ENCODE results near the gene ZMYM4.
"Not testable (repeated sequence)": the region's sequence is repeated elsewhere in the genome, so short reads cannot be mapped to it uniquely, and the experiment has no call there.

ZMYM4 gene

DNA sequence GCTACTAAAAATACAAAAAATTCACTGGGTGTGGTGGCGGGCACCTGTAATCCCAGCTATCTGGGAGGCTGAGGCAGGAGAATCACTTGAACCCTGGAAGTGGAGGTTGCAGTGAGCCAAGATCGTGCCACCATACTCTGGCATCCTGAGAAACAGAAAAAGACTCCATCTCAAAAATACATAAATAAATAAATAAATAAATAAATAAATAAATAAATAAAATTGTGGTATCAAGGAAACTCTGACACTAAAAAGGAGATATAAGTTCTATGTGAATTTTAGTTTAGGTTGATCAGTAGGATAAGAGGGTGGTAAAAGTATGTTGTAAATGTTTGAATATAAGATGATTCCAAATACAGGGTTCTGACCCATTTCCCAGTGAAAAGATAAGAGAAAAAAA, 63.1 kb downstream of the ZMYM4 start:
- not testable (repeated sequence) for DNase-seq

GRCh38 chr1:35334485-35334884, 66.0 kb downstream of the ZMYM4 start:
- DNase-seq, result no peak

DNA sequence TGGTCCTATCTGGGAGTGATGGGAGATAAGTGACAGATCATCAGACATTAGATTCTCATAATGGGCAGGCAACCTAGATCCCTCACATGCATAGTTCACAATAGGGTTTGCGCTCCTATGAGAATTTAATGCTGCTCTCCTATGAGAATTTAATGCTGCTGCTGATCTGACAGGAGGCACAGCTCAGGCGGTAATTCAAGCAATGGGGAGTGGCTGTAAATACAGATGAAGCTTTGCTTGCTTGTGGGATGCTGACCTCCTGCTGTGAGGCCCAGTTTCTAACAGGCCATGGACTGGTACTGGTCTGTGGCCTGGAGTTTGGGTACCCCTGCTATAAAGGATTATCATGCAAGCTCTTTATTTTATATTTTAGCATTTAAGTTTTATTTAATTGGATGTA, 72.0 kb downstream of the ZMYM4 start:
- DNase-seq, result no peak

- peak; percentile 7 for DNase-seq
These were observed 77.0 kb downstream of the ZMYM4 start for GRCh38 chr1:35345439-35345981.

DNA sequence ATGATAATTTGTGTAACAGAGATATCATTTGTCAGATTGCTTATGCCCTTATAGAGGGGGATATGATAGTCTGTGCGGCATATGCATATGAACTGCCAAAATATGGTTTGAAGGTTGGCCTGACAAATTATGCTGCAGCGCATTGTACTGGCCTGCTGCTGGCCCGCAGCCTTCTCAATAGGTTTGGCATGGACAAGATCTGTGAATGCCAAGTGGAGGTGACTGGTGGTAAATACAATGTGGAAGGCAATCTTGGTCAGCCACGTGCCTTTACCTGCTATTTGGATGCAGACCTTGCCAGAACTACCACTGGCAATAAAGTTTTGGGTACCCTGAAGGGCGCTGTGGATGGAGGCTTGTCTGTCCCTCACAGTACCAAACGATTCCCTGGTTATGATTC, 82.4 kb downstream of the ZMYM4 start:
- DNase-seq, result no peak

GRCh38 chr1:35359995-35360394, 91.5 kb downstream of the ZMYM4 start:
- no peak for DNase-seq

GRCh38 chr1:35361638-35362037, 93.1 kb downstream of the ZMYM4 start:
- DNase-seq, result no peak

- no peak for DNase-seq
These were observed 96.2 kb downstream of the ZMYM4 start for GRCh38 chr1:35364741-35365140.

DNA sequence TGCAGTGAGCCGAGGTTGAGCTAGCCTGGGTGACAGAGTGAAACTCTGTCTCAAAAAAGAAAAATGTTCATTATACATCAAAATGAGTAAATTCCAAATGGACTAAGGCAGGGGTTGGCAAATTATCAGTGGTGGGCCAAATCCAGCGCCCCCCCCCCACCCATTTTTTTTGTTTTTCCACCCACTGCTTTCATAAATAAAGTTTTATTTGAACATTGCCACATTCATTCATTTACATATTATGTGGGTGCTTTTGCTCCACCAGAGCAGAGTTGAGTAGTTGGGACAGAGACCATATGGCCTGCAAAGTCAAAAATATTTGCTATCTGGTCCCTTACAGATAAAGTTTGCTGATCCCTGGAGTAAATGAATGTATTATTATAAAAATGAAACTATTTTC, 99.4 kb downstream of the ZMYM4 start:
- DNase-seq, result no peak

- peak; percentile 53 for DNase-seq
These were observed 101.6 kb downstream of the ZMYM4 start for GRCh38 chr1:35369922-35370671.

GRCh38 chr1:35371506-35371905, 103.0 kb downstream of the ZMYM4 start:
- DNase-seq, result no peak

DNA sequence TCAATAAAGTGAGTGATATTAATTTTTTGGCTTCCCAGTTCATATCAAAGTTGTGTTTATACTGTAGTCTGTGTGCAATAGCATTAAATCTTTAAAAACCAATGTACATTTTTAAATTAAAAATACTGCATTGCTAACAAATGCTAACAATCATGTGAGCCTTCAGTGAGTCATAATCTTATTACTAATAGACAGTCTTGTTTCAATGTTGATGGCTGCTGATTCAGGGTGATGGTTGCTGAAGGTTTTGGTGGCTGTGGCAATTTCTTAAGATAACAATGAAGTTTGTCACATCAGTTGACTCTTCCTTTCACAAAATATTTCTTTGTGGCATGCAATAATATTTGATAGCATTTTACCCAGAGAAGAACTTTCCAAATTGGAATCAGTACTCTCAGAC, 109.0 kb downstream of the ZMYM4 start:
- DNase-seq, result peak; percentile 74

- DNase-seq, result no peak
These were observed 111.0 kb downstream of the ZMYM4 start for GRCh38 chr1:35379317-35380000.

DNA sequence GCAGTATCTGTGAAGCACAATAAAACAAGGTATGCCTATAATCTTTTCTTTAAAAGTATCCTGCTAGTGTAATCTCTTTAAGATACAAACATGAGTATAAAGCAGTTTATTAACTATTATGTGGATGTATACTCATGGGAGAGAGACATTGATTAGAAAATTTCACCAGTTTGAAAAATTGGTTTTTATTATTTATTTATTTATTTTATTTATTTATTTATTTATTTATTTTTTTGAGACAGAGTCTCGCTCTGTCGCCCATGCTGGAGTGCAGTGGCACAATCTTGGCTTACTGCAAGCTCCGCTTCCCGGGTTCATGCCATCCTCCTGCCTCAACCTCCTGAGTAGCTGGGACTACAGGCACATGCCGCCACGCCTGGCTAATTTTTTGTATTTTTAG, 111.6 kb downstream of the ZMYM4 start:
- not testable (repeated sequence) for DNase-seq

- DNase-seq, result no peak
These were observed 113.6 kb downstream of the ZMYM4 start for GRCh38 chr1:35382107-35382506.

DNA sequence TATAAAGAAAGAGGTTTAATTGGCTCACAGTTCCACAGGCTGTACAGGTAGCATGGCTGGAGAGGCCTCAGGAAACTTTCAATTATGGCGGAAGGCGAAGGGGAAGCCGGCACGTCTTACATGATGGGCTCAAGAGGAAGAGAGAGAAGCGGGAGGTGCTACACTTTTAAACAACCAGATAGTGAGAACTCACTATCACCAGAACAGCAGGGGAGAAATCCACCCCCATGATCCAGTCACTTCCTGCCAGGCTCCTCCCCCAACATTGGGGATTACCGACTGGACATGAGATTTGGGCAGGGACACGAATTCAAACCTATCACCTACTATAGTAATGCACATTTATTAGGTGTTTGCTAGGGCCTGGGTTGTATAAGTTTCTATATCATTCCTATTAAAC, 117.8 kb downstream of the ZMYM4 start:
- no peak for DNase-seq

- no peak for DNase-seq
These were observed 118.5 kb downstream of the ZMYM4 start for GRCh38 chr1:35386959-35387358.

- DNase-seq, result no peak
These were observed 122.3 kb downstream of the ZMYM4 start for GRCh38 chr1:35390600-35391494.

GRCh38 chr1:35394386-35394785, 125.9 kb downstream of the ZMYM4 start:
- no peak for DNase-seq

- DNase-seq, result no peak
These were observed 130.2 kb downstream of the ZMYM4 start for GRCh38 chr1:35398739-35399138.

GRCh38 chr1:35401049-35401448, 132.5 kb downstream of the ZMYM4 start:
- no peak for DNase-seq

GRCh38 chr1:35406103-35406502, 137.6 kb downstream of the ZMYM4 start:
- DNase-seq, result no peak

GRCh38 chr1:35407743-35408142, 139.2 kb downstream of the ZMYM4 start:
- no peak for DNase-seq

All from HCEC 1CT (cell line).